Measurements from ENCODE around the gene HERPUD1.

- TF ChIP-seq INSM2 (tag by site-specific recombination; IDR thresholded peaks at IDR 0.05) (no peak), WT1 (tag by site-specific recombination; IDR thresholded peaks at IDR 0.05) (no peak), ZFP41 (tag by site-specific recombination; IDR thresholded peaks at IDR 0.05; ENCODE audit: borderline replicate concordance) (no peak), ZNF174 (tag by site-specific recombination; IDR thresholded peaks at IDR 0.05) (no peak), CTCF (tag by site-specific recombination; IDR thresholded peaks at IDR 0.05) (no peak), TCF7L2 (IDR thresholded peaks at IDR 0.05; ENCODE audit: borderline replicate concordance, low read depth, low read length) (no peak), ELK4 (IDR thresholded peaks at IDR 0.05; ENCODE audit: borderline replicate concordance, low read depth, low read length) (no peak), ATF2 (tag by site-specific recombination; IDR thresholded peaks at IDR 0.05; ENCODE audit: low read depth) (no peak), SETDB1 (IDR thresholded peaks at IDR 0.05; ENCODE audit: insufficient read length, low read length) (no peak), ZNF324 (tag by site-specific recombination; IDR thresholded peaks at IDR 0.05) (no peak), ZSCAN5A (tag by site-specific recombination; IDR thresholded peaks at IDR 0.05) (no peak), ZBTB7A (tag by site-specific recombination; IDR thresholded peaks at IDR 0.05; ENCODE audit: low read depth) (no peak)
These were observed 51.3 kb downstream of the HERPUD1 start for GRCh38 chr16:56983211-56983751.

Measured in HEK293 (cell line).